DOHH2 (cell line): Measurements from ENCODE around the gene FAM199X.
A peak's percentile ranks its signal among the peaks of the same experiment; 100 is the strongest.

ENCODE experiments used
- H3F3A ChIP-seq: fragments of 200-600 bp; sonication (generic), shearing (Covaris generic); 2 replicates; pipeline ENCODE4 v1.6.0; 2016; ENCODE audit warnings: antibody characterized with exemption, mild to moderate bottlenecking; ENCODE audit not compliant: control insufficient read depth, insufficient read depth
- H3K27ac ChIP-seq: fragments of 200-600 bp; sonication (generic); 2 replicates; pipeline ENCODE4 v1.5.1; 2014; ENCODE audit warnings: low read depth, mild to moderate bottlenecking, low read length, moderate library complexity
- H3K27me3 ChIP-seq: fragments of 200-600 bp; sonication (generic); 2 replicates; pipeline ENCODE4 v1.6.1; 2014; ENCODE audit warnings: mild to moderate bottlenecking, low read length, mixed read lengths; ENCODE audit not compliant: control insufficient read depth
- H3K36me3 ChIP-seq: fragments of 200-600 bp; sonication (generic); 2 replicates; pipeline ENCODE4 v1.6.1; 2014; ENCODE audit warnings: mild to moderate bottlenecking, low read length, moderate library complexity, mixed read lengths; ENCODE audit not compliant: control insufficient read depth
- H3K4me1 ChIP-seq: fragments of 200-600 bp; sonication (generic); 2 replicates; pipeline ENCODE4 v1.6.1; 2014; ENCODE audit warnings: mild to moderate bottlenecking, low read length, mixed read lengths; ENCODE audit not compliant: control insufficient read depth
- H3K4me2 ChIP-seq: fragments of 200-600 bp; sonication (generic); 2 replicates; pipeline ENCODE4 v1.6.0; 2014; ENCODE audit warnings: mild to moderate bottlenecking, low read length, moderate library complexity
- H3K4me3 ChIP-seq: fragments of 200-600 bp; sonication (generic); 2 replicates; pipeline ENCODE4 v1.5.1; 2014; ENCODE audit warnings: mild to moderate bottlenecking, low read length, mixed read lengths
- H3K79me2 ChIP-seq: fragments of 200-600 bp; sonication (generic); 2 replicates; pipeline ENCODE4 v1.6.1; 2014; ENCODE audit warnings: mild to moderate bottlenecking, low read length, mixed read lengths; ENCODE audit not compliant: control insufficient read depth
- H3K9me2 ChIP-seq: fragments of 200-600 bp; sonication (generic); replicated peaks from 2 replicates; pipeline ENCODE4 v1.6.1; 2014; ENCODE audit warnings: mild to moderate bottlenecking, low read length, mixed read lengths; ENCODE audit not compliant: control insufficient read depth
- H3K9me3 ChIP-seq: fragments of 200-600 bp; sonication (generic); 2 replicates; pipeline ENCODE4 v1.6.1; 2014; ENCODE audit warnings: antibody characterized with exemption, low read length, mixed read lengths; ENCODE audit not compliant: control insufficient read depth, insufficient read depth
- H4K20me1 ChIP-seq: fragments of 200-600 bp; sonication (generic); 2 replicates; pipeline ENCODE4 v1.6.0; 2014; ENCODE audit warnings: low read depth, mild to moderate bottlenecking, antibody characterized with exemption, low read length, moderate library complexity; ENCODE audit not compliant: control insufficient read depth, insufficient read depth
- CTCF ChIP-seq: fragments of 200-600 bp; sonication (generic); IDR thresholded peaks from one replicate; pipeline ENCODE4 v1.5.1; 2014; ENCODE audit warnings: antibody characterized with exemption, mild to moderate bottlenecking, low read depth, low read length; ENCODE audit not compliant: poor library complexity, severe bottlenecking
- EZH2phosphoT487 ChIP-seq: fragments of 200-600 bp; sonication (generic); IDR thresholded peaks from 2 replicates; pipeline ENCODE4 v1.6.1; 2017; ENCODE audit warnings: borderline replicate concordance, mild to moderate bottlenecking, antibody characterized with exemption, low read length, moderate library complexity, mixed read lengths

The FAM199X gene

GRCh38 chrX:104156630-104157529, 9.4 kb upstream of the FAM199X start, which contains the start of gene SLC25A53:
Gene SLC25A53, minus strand, starts transcription at chrX:104157009. Its CDS starts 51,752 bp downstream, at chrX:104105257.
- TF ChIP-seq EZH2phosphoT487 (no peak), CTCF (no peak)
- Histone ChIP-seq H3K27ac (peak within 1 kb of the TSS; percentile 75), H4K20me1 (no peaks in the 10 kb centered on the region), H3K36me3 (no peaks in the 10 kb centered on the region), H3F3A (no peaks in the 10 kb centered on the region), H3K4me1 (peaks cover 6% of the 10 kb centered on the region), H3K27me3 (no peaks in the 10 kb centered on the region), H3K9me3 (no peaks in the 10 kb centered on the region), H3K4me2 (peak within 1 kb of the TSS; percentile 81), H3K9me2 (no peaks in the 10 kb centered on the region), H3K79me2 (peaks cover 30% of the 10 kb centered on the region), H3K4me3 (peak within 1 kb of the TSS; percentile 84)

- Histone ChIP-seq H3K9me3 (no peaks in the 10 kb centered on the region), H3K79me2 (peaks cover 51% of the 10 kb centered on the region), H3K27me3 (no peaks in the 10 kb centered on the region), H3K4me2 (peak overlapping the region; percentile 84), H3K36me3 (peaks cover 6% of the 10 kb centered on the region; the same call in 1 of the 2 replicates), H3F3A (no peaks in the 10 kb centered on the region), H3K9me2 (no peaks in the 10 kb centered on the region), H4K20me1 (no peaks in the 10 kb centered on the region), H3K4me3 (peak overlapping the region; percentile 81), H3K27ac (no peak overlapping the region), H3K4me1 (peaks cover 19% of the 10 kb centered on the region)
- TF ChIP-seq EZH2phosphoT487 = no peak
- no peak for TF ChIP-seq CTCF
Observed at GRCh38 chrX:104166735-104167436, 633 bp downstream of the FAM199X start.

GRCh38 chrX:104168127-104168526, 1.9 kb downstream of the FAM199X start:
- peaks cover 19% of the 10 kb centered on the region for H3K4me1 ChIP-seq
- no peak for TF ChIP-seq EZH2phosphoT487
- no peak for TF ChIP-seq CTCF
- no peaks in the 10 kb centered on the region for H3K9me2 ChIP-seq
- no peak overlapping the region for H3K27ac ChIP-seq
- peak overlapping the region; percentile 81 for H3K4me3 ChIP-seq
- H3K9me3 ChIP-seq = no peaks in the 10 kb centered on the region
- H4K20me1 ChIP-seq = no peaks in the 10 kb centered on the region
- peaks cover 58% of the 10 kb centered on the region for H3K79me2 ChIP-seq
- peaks cover 6% of the 10 kb centered on the region; the same call in 1 of the 2 replicates for H3K36me3 ChIP-seq
- H3K4me2 ChIP-seq = peak overlapping the region; percentile 84
- no peaks in the 10 kb centered on the region for H3F3A ChIP-seq
- no peaks in the 10 kb centered on the region for H3K27me3 ChIP-seq
